ENCODE measurements around the gene CABLES2.
A peak's percentile ranks its signal among the peaks of the same experiment; 100 is the strongest.

The CABLES2 gene

DNA sequence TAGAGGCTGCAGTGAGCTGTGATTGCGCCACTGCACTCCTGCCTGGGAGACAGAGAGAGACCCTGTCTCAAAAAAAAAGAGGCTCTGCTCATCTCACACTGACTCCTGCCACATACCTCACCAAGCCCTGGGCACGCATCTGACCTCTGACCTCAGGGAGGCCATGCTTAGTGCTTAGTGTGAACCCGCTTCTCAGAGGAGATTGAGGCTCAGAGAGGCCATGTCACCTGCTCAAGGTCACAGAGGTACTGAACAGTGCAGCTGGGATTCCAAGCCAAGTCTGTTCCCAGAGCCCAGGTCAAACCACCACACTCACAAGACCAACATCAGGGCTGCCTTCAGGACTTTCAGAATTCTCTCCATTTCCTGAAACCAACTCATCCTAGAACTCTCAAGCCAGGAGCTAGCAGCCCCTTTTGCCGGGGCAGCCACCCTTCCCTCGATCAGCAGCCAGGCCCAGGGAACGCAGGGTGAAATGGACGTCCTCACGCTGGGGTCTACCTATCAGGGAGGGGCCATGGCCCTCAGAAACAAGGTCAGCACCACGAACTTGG is 2.9 kb downstream of the CABLES2 start:
- DNase-seq: no peak

DNA sequence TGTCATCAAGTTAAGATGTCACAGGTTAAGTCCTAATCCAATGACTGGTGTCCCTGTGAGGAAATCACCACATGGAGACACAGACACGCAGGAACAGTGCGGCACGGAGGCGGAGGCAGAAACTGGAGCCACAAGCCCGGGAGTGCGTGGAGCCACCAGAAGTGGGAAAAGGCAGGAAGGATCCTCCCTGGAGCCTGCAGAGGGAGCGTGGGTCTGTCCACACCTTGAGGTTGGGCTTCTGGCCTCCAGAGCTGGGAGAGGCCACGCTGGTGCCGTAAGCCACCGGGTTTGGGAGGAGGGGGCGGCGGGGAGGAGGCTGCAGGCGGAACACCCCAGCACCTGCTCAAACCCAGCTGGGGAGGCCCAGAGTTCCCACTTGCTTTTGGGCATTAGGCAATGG is 3.8 kb downstream of the CABLES2 start:
- DNase-seq: no peak

DNA sequence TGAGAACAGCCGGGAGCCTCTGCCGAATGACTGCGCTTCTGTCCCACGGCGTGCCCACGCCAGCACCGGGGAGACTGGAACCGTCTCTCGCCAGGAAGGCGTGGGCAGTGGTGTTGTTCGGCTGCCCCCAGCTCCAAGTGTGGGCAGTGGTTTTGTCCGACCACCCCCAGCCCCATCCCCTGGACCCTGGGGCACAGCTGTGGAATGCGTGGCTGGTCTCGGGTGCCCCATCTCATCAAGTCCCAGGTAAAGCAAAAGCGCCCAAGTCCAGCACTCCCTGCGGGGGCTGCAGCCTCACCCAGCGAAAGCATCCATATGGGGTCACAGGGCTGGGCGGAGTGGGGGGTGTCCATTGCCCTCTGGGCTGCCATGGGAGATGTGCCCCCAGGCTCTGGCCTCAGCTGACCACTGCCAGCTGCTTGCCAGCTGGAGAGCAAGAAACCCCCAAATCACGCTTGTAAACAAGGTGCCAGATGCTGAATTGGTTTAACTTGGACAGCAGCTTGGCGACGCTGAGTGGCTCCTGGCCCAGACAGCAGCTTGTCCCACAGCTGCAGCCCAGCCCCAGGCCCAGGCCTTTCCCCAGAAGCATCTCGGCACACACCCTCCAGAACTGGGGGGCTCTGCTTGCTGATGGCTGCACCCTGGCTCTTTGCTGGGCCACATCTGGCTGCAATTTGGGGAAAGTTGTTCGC is 4.5 kb downstream of the CABLES2 start:
- no peak for DNase-seq

DNA sequence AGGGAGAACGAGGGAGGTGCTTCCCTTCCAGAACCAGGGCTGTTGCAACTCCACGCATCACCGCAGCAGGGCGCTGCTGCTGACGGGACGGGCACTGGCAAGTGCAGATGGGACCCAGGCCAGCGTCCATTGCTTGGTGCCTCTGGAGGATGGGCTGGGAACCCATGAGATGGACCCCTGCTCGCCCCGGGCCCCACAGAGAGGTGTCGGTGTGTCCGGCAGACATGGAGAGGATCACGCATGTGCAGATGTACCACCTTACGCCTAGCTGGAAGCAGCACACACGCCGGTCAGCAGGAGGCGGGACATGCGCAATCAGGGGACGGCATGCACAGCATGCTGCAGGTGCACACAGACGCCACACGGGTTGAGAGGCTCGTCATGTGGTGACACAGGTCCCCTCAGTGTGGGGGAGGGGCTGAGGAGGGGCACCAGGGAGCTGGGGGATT is 5.7 kb downstream of the CABLES2 start:
- peak in 1 of 3 experiments; percentile 14 for DNase-seq

DNA sequence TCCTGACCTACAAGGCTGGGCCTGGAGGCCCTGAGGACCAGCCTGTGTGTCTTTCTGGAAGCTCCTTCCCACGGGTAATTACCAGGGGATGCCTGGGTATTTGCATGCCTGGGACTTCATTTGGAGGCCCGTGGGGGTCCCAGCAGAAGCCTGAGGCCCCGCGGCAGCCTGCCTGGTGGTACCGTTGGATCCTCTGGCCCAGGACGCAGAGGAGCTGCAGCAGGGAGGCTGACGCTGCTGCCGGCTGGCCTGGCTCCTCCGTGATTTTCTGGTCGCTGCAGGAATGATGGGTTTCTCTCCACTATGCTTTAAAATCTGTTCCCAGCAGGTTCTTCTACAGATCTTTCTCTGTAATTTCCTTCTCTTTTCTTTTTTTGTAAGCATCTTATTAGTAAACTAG is 6.5 kb downstream of the CABLES2 start:
- no peak for DNase-seq

DNA sequence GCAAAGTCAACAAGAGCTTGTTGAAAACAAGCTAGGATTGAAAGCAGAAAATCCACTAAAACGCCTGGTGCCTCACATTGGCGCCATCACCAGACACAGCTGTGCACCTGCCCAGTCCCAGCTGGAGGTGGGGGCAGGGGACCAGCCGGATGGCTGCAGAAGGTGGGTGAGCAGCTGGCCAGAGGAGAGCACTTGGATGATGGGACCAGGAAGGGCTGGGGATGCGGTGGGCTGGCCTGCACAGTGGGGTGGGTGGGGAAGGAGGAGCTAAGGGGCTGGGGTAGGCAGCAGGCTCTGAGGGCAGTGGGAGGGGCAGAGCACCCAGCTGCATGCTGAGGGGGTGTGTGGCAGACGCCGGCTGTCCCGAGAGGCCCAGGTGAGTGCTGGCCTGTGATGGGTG is 7.1 kb downstream of the CABLES2 start:
- peak in 2 of 3 experiments; percentile 46 to 54 for DNase-seq

DNA sequence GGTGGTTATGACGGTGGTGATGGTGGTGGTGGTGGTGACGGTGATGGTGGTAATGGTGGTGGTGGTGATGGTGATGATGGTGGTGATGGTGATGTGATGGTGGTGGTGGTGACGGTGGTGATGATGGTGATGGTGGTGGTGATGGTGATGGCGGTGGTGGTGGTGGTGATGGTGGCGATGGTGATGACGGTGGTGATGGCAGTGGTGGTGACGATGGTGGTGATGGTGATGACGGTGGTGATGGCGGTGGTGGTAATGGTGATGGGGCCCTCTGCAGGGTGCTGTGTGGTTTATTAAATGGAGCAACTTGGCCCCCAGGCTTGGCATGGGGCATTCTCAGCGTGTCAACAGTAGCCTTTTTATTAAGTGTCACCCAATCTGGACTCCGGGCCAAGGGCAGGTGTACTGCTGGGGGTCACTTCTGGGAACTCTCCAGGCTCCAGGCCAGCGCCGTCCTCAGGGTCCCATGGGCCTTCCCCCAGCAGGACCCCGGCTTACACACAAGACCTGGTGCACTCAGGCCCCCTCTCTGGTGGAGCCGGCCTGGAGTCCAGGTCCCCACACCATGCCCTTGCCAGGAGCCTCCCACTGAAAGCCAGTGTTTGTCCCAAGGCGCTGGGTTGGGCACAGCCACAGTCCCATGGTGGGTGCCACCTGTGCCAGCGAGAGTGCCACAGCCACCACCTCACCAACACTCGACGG is 8.8 kb downstream of the CABLES2 start:
- no peak for DNase-seq

DNA sequence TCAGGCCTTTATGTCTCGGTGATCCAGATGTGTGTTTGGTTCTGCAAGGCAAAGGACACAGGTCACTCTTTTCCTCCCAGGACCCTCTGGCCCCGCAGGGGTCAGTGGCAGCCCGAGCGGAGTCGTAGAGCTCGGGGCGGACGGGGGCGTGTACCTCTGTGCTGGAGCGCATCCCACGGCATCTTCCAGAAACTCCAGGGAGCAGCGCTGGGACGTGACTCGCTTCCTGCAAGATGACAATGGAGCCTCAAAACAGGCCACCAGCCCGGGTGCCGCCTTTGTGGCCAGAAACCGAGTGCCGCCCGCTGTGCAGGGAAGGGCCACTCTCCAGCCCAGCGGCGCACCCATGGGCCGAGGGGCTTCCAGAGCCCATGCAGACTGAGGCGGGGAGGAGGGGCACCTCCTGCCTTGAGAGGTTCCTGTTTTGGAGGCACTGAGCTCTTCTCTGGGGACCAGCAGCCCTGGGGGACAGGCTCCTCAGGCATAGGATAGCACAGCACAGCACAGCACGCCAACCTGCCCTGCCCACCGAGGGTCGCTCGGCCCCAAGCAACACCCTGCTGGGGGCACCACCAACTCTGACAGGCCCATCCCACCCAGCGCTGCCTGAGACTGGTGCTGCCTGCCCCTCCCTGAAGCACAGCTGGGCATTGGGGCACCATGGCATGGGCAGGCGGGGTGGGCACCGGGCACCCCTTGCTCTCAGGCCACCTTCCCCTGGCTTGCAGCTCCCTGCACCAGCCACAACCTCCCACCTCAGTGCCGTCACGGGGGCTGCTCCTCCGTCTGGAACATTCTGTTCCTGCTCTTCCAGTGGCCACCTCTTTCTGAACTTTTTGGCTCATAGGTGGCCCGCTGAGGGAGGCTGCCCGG is 10.5 kb downstream of the CABLES2 start:
- no peak for DNase-seq

DNA sequence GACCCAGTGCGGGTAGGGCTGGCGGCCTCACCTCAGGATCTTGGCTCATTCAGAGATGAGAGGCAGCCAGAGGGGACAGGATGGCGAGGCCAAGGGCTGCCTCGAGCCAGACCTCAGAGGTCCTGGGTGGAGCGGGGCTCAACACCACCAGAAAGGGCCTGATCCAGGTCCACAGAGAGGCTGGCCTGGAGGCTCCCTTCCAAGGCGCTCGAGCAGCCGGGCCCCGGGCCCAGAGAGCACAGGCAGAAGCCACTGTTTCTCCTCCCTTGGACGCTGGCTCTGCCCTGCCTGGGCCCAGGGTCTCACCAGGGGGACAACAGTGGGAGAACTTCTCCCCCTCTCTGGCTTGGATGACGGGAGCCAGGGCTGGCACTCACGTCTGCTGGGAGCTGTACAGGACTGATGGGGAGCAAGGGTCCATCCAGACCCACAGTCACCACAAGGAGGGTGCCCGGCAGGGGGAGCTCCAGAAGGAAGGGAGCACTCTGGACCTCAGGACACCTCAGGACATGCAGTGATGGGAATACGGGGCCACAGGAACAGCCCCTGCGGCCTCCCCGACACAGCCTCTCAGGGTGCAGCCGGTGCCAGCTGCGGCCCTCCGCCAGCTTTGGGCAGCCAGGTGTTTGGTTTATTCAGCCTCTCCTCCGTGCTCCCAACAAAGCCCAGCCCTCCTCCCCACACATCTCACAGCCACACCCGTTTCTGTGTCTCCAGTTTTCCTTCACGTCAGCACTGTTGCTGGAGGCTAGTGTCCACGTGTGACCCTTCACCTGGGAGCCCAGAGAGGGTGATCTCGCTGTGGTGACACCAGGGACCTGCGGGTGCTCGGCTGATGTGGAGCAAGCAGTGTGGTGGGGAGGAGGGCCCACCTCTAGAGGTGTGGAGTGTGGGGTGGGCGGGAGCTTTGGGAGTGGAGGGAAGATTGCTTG is 11.5 kb downstream of the CABLES2 start:
- no peak for DNase-seq

DNA sequence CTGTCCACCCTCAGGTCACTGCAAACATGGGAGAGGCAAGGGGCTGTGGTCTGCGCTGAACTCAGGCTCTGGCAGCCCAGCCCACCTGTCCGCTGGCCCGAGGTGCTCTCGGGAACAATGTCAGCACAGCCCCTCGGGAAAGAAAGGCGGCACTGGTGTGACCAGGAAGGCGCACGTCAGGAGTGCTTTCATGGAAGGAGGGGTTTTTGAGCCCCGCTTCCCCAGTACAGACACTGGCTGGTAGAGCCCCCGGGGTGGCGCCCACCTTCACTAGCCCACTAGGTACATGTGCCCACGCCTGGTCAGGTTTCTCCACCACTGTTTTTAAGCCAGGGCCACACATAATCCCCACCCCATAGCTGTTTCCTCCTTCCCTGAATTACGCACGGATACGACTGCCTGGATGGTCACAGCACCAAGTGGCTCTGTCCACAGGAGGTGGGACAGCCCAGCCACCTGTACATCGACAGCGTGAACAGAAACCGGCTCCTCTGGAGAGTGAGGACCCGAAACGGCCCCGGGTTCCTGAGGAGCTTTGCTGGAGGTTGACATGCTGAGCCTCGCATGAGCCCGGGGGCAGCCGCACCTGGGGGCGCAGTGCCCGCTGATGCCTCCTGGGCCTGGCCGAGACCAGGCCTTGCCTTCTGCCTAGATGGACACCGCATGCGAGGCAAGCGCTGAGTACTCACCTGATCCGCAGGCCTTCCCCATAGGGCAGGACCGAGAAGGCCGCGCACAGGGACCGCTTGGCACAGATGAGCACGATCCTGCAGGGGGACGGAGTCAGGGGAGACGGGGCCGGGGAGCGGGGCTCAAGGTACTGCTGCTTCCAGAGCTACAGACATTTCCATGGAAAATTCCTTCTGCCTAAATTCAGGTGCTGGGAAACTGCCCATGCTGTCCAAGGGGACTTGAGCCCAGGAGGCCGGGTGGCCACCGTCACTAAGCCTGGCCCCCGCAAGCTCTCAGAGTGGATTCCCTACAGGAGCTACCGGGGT is 12.5 kb downstream of the CABLES2 start:
- no peak for DNase-seq

DNA sequence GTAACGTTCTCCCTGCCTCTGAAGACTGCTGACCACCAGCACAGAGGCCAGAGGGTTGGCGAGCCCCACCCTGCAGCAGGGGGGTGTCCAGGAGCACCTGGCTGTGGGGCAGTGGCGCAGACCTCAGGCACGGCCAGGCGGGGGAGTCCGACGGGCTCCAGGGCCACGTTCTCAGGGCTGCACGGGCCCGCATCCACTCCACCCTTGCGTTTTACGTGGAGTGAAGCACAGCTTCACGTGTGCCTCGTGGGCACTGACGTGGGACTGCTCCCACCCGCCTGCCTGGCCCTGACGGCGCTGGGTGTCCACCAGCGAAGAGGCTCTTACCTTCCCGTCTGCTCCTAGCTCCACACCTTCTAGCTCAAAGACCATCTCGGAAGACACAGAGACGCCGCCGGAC is 13.3 kb downstream of the CABLES2 start:
- DNase-seq: no peak

DNA sequence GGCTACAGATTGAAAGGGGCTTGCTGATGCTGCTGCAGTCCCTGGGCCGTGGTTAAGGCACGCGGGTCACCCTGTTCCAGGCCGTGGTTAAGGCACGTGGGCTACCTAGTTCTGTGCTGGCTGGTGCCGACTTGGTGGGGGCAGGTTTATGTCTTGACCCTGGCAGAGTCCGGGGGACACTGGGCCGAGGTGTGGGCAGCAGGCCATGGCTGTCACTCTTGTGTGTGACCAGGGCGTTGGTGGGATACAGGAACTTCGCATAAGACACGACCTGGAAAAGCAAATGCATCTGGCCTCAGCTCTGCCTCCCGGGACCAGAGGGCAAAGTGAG is 13.8 kb downstream of the CABLES2 start:
- DNase-seq: no peak

DNA sequence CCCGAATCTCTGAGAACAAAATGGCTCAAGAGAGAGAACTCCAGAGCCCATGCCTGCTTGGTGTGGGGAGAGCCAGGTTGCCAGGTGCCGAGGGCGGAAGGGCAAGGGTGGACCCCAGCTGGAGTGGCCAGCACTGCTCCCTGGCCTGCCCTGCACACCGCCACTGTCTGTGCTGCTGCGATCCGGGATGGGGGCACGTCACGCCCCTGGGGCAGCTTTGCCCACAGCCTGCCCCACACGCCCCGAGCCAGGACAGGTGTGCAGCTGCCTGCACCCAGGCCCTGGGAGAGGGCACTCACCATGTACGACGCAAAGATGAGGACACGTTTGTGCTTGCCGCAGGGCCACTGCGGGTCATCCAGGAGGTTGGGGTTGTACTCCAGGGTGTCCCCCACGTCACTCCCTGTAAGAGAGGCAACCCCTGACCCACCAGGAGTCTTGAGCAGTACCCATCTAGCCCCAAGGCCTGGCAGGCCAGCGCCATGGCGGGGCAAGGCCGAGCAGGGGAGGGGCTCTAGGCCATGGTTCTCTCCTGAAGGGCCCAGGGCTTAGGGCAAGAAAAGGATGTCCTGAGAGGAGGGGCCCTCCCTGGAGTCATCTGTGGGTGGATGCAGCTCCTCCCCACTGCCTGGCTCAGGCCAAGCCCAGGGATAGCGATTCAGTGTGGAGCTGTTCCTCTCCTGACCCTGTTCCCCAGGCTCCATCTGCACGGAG is 14.3 kb downstream of the CABLES2 start:
- DNase-seq: no peak

DNA sequence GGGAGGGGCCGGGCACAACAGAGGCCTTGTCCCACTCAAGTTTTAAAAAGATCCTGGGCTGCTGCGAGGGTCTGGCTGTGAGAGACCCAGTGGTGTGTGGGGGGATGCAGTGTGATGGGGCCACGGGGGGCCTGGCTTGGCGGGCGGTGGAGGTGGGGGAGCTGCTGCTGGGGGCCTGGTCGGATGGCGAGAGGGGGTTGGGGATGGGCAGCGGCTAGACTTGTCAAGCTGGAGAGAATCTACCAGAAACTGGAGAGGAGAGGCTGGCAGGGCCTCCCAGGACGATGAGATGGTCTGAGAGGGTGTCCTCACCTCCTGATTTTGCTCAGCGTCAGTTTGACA is 15.0 kb downstream of the CABLES2 start:
- no peak for DNase-seq

DNA sequence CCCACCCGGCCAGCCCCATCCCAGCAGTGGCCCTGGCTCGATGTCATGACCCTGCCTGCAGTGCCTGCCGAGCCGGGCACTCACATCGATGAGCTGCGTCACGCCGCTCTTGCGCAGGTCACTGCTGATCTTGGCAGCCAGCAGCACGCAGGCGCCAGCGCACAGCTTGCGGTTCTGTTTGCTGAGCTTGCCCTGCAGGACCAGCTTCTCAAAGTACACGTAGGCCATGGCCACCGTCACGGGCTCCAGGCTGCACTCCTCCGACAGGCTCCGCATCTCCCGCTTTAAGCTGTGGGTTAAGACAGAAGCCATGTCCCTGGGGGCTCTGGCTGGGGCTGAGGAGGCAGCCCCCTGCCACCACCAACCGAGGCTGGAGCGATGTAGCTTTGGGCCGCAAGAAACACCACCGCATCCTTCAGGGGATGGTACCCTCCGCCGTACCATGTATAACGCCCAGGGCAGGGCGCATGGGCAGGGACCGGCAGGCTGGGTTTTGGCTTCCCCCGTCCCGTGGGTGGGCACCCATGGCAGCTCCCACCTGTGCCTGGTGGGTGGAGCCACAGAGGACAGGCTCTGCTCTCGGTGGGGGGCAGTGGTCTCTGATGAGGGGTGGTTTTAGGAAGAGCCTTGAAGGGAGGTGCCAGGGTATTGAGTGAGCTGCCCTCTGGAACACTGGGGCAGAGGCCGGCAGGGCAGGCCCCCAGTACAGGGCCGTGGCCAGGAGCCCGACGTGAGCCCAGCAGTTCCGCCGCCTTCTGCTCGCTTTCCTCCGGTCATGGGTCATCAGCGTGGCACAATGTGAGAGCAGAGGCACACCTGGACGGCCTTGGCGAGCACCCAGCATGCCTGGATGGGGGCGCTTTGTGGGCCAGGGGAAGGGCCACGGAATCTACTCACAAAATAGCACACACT is 15.7 kb downstream of the CABLES2 start:
- no peak for DNase-seq

DNA sequence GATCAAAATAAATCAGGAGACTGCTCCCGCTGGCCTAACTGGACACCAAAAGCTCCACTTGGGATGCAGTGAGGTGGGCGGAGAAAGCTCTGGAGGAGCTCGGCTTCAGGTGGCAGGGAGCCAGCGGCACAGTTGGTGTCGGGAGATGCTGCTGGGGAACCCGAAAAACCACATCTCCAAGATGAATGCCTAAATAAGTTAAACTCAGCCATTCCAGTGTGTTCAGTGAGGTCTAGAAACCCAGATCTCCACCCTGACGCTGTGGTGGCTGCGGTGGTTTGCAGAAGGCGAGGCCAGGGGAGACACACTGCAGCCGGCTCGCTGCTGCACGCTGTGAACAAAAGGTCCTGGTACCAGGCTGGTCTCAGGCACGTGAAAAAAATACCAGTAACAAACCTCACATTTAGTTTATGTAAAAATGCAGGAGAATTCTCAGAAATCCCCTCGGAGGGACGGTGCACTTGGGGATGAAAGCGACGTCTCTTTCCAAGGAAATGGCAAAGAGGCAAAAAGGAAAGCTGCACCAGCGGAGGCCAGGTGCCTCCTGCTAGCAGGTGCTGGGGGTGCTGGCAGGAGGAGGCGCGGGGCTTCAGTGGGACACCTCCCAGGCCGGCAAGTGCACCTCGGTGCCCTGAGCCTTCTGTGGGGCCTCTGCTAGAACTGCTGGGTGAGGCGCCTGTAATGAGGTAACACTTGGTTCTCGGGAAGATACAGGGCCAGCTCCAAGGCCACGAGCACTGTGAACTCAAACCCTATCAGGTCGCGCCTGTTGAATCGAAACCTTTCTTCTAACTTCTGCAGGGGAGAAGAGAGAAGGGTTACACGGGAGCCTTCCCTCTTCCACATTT is 16.5 kb downstream of the CABLES2 start:
- DNase-seq: no peak

DNA sequence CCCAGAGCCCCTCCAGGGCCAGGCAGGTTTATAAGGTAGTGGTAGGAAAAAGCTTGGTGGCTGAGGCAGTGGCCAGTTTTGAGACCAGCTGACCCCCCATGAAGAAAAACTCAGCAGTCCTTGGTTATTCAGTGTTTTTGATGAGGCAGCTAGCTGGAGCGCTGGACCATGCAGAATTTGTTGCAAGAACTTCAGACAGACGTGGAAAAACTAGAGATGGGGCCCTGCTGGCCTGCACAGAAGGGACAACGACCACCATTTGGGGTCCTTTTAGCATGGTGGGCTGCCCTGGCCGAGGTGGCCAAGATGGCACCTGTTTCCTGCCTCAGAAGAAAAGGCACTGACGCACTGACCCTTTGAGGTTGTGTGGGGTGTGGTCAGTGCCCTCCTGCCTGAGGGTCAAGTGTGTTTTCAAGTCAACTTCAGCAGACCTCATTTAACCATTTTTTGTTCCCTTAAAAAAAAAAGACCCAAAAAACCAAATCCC is 17.4 kb downstream of the CABLES2 start:
- no peak for DNase-seq
